Effector CD8-positive, alpha-beta T cell (primary cell): ENCODE results near the gene LCMT2.

Source experiments
- DNase-seq: peaks from one replicate; lab custom pipeline; 2025; lab: John Stamatoyannopoulos, UW
- total RNA-seq, 4 experiments: gene quantifications; one replicate each; lab custom pipeline; 2026; lab: John Stamatoyannopoulos, UW

The LCMT2 gene
- total RNA-seq: 17.5 to 36.6 (median 22.6) reads per million in 4 experiments

- DNase-seq: peak; percentile 82
Observed at GRCh38 chr15:43329960-43330779, at the start of gene LCMT2. Gene LCMT2, minus strand, starts transcription at chr15:43330573. Its CDS starts 84 bp downstream, at chr15:43330489.

- DNase-seq: no peak
Observed at GRCh38 chr15:43378601-43379000, 48.2 kb upstream of the LCMT2 start.

- no peak for DNase-seq
Observed at GRCh38 chr15:43376017-43376705, 45.8 kb upstream of the LCMT2 start.

GRCh38 chr15:43370975-43371974, 40.9 kb upstream of the LCMT2 start, which contains the start of the genes TUBGCP4 and ZSCAN29:
Gene TUBGCP4, plus strand, starts transcription at chr15:43371101. Its CDS starts 254 bp downstream, at chr15:43371355.
Gene ZSCAN29, minus strand, starts transcription at chr15:43371043. Its CDS starts 1,130 bp downstream, at chr15:43369913.
- DNase-seq: peak; percentile 60

- no peak for DNase-seq
Observed at GRCh38 chr15:43370310-43370974, 40.1 kb upstream of the LCMT2 start.

- DNase-seq: no peak
Observed at GRCh38 chr15:43361313-43361903, 31.0 kb upstream of the LCMT2 start.

- DNase-seq: no peak
Observed at GRCh38 chr15:43360821-43361220, 30.4 kb upstream of the LCMT2 start.

- DNase-seq: no peak
Observed at GRCh38 chr15:43352693-43353382, 22.5 kb upstream of the LCMT2 start.

GRCh38 chr15:43347114-43347513, 16.7 kb upstream of the LCMT2 start:
- DNase-seq: no peak

- DNase-seq: no peak
Observed at GRCh38 chr15:43346305-43346704, 15.9 kb upstream of the LCMT2 start.

- DNase-seq: no peak
Observed at GRCh38 chr15:43330780-43331087, 361 bp upstream of the LCMT2 start.

- no peak for DNase-seq
Observed at GRCh38 chr15:43329217-43329959, 985 bp downstream of the LCMT2 start.

- DNase-seq: no peak
Observed at GRCh38 chr15:43325039-43325684, 5.2 kb downstream of the LCMT2 start.

GRCh38 chr15:43318990-43319771, 11.2 kb downstream of the LCMT2 start:
- DNase-seq: no peak

GRCh38 chr15:43317566-43318184, 12.7 kb downstream of the LCMT2 start:
- DNase-seq: no peak

GRCh38 chr15:43316971-43317346, 13.4 kb downstream of the LCMT2 start:
- DNase-seq: no peak

GRCh38 chr15:43316016-43316970, 14.1 kb downstream of the LCMT2 start:
- no peak for DNase-seq
